IPS-18c (cell line): ENCODE measurements around the gene ATG14.

Source experiments
- H3K4me3 ChIP-seq: 2 replicates; pipeline ENCODE4 v1.7.0; 2013; ENCODE audit warnings: low read depth, mild to moderate bottlenecking, low read length, moderate library complexity; ENCODE audit not compliant: insufficient read depth
- H3K9me3 ChIP-seq: one replicate; pipeline ENCODE4 v1.6.1; 2013; ENCODE audit warnings: mild to moderate bottlenecking, low read length, moderate library complexity; ENCODE audit not compliant: control insufficient read depth, insufficient read depth

ATG14 gene

DNA sequence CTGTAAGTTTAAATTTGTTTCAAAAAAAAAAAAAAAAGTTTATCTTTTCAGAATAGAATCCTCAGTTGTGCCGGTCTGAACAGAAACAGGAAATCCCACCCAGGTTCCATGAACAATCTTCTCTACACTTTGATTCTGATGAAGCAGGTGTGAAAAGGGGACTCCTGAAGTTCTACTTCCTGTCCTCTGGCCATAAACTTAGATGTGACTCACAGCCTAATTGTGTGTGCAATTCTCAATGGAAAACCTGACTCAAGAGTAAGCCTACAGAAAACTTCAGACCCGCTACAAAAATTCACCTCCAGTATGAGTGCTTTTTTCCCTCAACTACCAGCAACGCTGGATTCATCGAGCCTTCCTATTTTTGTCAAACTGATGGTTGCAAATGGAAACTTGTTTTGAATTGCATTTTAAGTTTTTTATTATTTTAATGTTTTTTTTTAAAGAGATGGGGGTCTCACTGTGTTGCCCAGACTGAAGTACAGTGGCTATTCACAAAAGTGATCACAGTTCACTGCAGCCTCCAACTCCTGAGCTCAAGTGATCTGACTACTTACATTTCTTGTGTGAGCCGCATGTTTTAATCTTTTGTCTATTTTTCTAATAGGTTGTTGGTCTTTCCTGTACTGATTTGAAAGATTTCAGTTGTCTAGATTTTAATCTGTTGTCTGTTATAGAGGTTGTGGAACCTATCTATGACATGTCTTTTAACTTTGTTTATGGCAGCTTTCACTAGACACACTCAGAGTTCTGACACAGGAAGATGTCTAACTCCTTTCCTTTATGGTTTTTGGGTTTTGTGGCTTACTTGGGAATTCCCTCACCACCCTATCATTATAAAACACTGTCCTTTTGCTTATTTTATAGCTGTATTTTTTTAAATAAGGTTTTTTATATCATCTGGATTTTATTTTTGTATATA is 37.6 kb downstream of the ATG14 start:
- H3K9me3 ChIP-seq, result no peaks in the 10 kb centered on the region
- no peak overlapping the region for H3K4me3 ChIP-seq

DNA sequence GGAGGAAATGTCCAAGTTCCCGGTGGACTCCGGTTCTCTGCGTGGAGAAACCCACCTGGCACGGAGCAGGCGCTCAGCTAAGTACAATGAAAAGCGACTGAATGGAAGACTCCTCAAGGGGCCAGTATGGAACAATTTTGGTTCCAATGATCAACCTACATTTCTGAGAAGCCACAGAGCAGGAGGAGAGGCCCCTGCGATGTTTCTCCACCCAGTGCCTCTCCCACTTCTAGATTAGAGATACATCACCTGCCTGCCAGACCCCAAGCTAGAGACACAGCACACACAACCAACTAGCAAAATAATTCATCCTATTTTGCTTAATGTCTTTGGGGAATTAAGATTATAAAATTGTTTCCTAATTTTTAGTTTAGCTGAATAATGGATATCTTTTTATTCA is 38.8 kb downstream of the ATG14 start:
- Histone ChIP-seq H3K4me3 (no peak overlapping the region), H3K9me3 (no peaks in the 10 kb centered on the region)

DNA sequence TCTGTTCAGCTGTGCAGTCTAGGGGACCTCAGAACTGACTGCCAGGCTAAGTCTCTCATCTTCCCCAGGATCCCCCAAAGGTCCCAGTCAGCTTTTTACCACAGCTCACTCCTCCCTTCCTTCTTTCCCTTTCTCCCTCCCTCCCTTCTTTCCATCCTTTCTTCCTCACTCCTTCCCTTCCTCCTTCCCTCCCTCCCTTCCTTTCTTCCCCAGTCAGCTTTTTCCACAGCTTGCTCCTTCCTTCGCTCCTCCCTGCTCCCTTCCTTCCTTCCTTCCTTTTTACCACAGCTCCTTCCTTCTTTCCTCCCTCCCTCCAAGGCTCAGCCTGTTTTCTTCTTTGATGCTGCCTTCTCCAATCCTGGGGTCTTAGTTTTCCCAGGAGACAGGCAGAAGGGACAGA is 39.2 kb downstream of the ATG14 start:
- H3K4me3 ChIP-seq, result no peak overlapping the region

DNA sequence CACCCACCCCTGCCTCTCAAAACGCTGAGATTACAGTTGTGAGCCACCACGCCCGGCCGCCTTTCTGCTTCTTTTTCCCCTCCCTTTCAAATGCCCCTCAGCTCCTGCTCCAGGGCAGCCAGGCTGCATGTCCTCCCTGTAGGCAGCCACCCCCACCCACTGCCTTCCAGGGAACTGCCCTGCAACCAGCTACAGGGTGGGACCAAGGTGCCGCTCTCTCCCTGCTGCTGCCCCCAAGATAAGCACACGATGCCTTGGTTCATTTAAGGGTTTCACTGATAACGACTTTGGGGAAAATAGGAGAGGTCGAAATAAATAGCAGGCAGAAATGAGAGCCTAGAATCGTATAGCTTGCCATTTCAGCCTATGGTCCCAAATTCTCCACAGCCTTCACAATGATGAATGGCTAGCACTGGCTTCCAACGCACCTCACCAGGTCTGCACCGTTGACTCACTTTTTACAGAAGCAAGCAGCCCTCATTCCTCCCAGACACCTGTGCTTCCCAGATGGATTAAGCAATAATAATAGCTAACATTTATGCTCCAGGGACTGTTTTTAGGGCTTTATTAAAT is 40.7 kb downstream of the ATG14 start:
- Histone ChIP-seq H3K4me3 (no peak overlapping the region), H3K9me3 (no peaks in the 10 kb centered on the region)

More for the DNA sequence above, 39.2 kb downstream of the ATG14 start:
- H3K9me3 ChIP-seq, result no peaks in the 10 kb centered on the region

DNA sequence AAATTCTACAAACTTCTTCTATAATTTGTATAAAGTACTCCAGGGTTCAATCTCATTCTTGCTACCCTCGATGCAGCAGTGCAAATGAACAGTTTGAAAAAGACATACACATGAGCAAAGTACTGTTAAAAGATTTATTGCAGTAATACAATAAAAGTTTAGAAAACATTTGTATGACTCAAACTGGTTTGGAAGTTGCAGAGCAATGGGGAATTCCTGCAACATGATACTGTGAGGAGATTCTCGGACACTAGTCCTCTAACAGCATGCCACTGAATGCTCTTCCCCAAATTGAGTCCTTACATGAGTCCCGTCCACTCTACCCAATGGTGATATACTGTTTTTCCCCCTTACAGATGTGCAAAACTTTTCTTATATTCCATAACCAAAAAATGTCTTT is 45.4 kb downstream of the ATG14 start:
- H3K9me3 ChIP-seq, result no peaks in the 10 kb centered on the region
- H3K4me3 ChIP-seq, result no peak overlapping the region

DNA sequence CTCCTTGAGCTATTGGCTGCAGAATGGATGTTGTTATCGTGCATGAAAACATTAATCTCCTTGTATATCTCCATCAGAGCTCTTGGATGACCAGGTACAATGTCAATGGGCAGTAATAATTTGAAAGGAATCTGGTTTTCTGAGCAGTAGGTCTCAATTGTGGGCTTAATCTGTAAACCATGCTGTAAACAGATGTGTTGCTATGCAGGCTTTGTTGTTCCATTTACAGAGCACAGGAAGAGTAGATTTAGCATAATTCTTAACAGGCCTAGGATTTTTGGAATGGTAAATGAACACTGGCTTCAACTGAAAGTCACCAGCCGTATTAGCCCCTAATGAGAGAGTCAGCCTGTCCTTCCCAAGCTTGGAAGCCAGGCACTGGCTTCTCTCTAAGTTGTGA is 50.4 kb downstream of the ATG14 start:
- no peak overlapping the region for H3K4me3 ChIP-seq

DNA sequence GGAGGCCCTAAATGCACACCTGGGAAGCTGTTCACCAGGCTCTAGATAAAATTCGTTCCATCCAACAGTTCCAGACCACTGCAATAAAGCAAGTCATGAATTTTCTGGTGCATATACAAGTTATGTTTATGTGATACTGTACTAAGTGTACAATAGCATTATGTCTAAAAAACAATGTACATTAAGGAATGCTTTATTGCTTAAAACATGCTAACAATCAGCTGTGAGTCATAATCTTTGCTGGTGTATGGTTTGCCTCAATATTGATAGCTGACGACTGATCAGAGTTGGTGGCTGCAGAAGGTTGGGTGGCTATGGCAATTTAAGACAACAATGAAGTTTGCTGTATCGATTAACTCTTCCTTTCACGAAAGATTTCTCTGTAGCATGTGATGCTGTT is 52.3 kb downstream of the ATG14 start:
- Histone ChIP-seq H3K9me3 (no peaks in the 10 kb centered on the region), H3K4me3 (no peak overlapping the region)

More for the DNA sequence above, 50.4 kb downstream of the ATG14 start:
- no peaks in the 10 kb centered on the region for H3K9me3 ChIP-seq

DNA sequence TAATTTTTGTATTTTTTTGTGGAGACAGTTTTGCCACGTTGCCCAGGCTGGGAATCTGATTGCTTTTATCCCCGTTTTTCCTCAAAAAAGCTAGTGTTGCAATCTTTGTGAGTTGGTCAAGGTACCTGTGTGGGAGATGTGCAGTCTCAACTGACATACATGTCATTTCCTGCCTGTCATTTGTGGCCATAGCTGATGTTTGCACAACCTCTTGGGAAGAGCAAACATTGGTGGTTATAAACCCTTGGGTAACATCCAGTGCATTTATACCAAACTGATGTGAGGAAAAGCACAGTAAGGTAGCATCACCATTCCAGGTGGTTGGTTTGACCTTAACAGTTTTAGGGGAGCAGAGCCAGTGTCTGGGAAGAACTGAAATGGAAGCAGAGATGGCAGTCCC is 54.7 kb downstream of the ATG14 start:
- no peaks in the 10 kb centered on the region for H3K9me3 ChIP-seq
- no peak overlapping the region for H3K4me3 ChIP-seq

DNA sequence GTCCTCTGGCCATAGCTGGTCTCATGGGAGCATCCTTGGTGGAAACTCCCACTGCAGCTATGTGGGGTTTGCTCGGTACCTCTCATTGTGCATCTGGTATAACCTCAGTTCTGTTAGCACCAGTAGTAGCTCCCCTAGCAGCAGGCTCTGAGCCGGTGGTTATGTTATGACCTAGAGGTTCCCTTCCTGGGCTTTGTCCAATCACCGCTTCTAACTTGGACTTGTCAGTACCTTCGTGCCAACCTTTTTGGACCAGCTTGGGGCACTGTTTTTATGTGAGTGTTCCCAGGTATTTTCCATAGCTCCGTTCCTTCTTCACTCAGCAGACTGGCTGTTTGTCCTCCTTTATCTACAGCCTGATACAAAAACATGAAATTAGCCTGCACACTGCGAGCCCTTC is 55.7 kb downstream of the ATG14 start:
- H3K9me3 ChIP-seq, result no peaks in the 10 kb centered on the region
- no peak overlapping the region for H3K4me3 ChIP-seq

DNA sequence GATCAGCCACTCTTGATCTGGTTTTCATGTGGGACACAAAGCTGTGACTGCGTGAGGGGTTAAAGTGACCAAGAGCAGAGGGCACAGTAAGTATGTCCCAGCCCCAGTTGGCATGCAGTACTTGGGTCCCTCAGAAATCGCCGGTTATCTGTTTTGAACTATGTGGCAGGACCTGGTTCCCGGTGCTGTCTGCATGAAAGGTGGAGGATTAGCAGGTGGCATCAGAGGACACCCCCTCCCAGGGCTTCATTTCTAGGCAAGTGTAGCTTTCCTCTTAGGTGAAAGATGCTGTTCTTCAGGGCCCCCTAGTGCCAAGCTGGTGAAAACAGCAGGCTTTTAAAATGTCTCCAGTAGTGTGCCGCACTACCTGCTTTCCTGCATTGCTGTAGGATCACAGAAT is 57.1 kb downstream of the ATG14 start:
- no peak overlapping the region for H3K4me3 ChIP-seq
- H3K9me3 ChIP-seq, result no peaks in the 10 kb centered on the region

DNA sequence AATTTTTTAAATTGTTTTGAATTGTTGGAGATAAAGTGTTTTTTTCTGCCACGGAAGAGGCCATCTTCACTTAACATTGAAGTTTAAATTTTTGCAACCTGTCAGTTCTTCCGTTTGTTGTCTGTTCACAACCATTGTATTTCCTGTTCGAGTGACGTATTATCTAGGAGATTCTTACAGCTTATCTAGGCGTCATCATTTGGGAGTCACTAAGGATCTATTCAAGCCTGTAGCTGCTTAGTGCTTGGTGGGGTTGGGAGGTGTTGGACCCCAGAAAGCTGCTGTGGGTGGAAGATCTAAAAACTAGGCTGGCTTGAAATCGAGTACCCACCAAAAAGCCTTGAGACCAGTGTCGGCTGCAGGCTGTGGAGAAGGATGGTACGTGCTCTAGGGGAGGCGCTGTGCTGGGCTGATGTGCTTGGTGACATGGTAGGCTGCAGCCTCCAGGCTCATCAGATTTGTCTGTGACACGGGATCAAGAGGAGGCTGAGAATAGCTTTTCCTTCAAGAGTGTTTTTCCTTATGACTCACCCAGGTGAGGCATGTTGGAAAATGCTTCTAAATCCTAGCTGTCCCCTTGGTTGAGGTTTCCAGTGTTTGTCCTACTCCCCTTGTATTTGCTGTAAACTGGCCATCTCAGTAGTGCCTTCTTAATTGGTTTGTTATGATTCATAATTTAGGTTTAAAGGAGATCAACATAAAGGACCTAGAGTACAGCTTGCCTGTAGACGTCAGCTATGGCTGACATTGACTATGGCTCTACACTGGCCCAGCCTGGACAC is 57.8 kb downstream of the ATG14 start:
- Histone ChIP-seq H3K4me3 (no peak overlapping the region), H3K9me3 (no peaks in the 10 kb centered on the region)

DNA sequence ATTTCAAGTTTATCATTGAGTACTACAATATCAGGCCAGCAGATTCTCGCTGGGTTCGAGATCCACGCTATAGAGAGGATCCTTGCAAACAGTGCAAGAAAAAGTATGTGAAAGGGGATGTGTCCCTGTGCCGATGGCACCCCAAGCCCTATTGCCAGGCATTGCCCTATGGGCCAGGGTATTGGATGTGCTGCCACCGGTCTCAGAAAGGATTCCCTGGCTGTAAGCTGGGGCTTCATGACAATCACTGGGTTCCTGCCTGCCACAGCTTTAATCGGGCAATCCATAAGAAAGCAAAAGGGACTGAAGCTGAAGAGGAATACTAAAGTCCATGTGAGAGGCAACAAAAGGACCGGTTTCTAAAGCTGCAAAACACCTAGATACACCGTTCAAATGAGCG is 59.4 kb downstream of the ATG14 start:
- Histone ChIP-seq H3K4me3 (no peak overlapping the region), H3K9me3 (no peaks in the 10 kb centered on the region)

DNA sequence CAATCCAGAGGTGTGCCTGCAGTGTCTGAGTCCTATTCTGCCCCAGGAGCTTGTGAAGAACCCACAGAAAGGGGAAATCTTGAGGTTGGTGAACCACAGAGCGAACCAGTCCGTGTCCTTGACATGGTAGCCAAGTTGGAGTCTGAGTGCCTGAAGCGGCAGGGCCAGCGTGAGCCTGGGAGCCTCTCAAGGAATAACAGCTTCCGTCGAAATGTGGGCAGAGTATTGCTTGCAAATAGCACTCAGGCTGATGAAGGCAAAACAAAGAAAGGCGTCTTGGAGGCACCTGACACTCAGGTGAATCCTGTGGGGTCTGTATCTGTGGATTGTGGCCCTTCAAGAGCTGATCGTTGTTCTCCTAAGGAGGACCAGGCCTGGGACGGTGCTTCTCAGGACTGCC is 60.5 kb downstream of the ATG14 start:
- H3K4me3 ChIP-seq, result no peak overlapping the region

DNA sequence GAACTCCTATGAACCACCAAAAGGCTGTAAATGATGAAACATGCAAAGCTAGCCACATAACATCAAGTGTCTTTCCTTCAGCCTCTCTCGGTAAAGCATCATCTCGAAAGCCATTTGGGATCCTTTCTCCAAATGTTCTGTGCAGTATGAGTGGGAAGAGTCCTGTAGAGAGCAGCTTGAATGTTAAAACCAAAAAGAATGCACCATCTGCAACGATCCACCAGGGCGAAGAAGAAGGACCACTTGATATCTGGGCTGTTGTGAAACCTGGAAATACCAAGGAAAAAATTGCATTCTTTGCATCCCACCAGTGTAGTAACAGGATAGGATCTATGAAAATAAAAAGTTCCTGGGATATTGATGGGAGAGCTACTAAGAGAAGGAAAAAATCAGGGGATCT is 61.2 kb downstream of the ATG14 start:
- Histone ChIP-seq H3K9me3 (no peaks in the 10 kb centered on the region), H3K4me3 (no peak overlapping the region)

More for the DNA sequence above, 60.5 kb downstream of the ATG14 start:
- H3K9me3 ChIP-seq, result no peaks in the 10 kb centered on the region

DNA sequence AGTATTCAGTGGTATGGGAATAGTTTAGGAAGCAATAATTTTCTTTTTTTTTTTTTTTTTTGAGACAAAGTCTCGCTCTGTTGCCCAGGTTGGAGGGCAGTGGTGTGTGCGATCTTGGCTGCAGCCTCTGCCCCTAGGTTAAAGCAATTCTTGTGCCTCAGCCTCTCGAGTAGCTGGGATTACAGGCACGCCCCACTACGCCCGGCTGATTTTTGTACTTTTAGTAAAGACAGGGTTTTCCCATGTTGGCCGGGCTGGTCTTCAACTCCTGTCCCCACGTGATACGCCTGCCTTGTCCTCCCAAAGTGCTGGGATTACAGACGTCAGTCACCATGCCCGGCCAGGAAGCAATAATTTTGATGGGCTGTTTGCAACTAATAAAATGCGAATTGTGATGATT is 62.1 kb downstream of the ATG14 start:
- H3K4me3 ChIP-seq, result no peak overlapping the region

DNA sequence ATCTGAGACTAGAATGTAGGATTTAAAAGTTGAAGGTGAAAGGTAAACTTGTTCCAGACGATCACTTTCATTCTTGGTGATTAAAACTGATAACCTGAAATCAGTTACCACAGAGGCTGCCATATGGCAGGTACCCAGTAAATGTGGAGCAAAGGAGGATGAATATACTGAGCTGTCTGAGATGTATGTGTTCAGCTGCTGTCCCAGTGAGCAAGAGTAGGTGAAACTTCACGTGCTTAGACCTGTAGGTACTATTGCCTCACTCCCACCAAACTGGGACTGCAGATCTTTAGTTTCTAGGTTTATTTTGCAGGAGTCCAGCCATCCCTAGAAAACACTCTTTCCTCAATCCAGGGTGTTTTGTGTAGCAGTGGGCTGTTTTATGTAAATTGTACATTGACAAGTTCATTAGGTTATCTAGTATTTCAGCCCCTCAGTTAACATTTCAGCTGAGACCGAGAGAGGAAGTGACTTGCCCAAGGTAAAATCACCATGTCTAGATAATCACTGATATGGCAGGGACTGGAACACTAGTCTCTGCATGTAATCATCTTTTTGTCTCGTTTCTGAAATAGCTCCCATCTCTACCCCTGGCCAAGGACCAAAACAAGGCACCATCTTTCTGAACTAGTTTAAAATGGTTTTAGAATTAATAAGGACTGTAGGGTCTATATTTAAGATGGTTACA is 62.7 kb downstream of the ATG14 start:
- no peak overlapping the region for H3K4me3 ChIP-seq
- no peaks in the 10 kb centered on the region for H3K9me3 ChIP-seq

More for the DNA sequence above, 62.1 kb downstream of the ATG14 start:
- no peaks in the 10 kb centered on the region for H3K9me3 ChIP-seq

DNA sequence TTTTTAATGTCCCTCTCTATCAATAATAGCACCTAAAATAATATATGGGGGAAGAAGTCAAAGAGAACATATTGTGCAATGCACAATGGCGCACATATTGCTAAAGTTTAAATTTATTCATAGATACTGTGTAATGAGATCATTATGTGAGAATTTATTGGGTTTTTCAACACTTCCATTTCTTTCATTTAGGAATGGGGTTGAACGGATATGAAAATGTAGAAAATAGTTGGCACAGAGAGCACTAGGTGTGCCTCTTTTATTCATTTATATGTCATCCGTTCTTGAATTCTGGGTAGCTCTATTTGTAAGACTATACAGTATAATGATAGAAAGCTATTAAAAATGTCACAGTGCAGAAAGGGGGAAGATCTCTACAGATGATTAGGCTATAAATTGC is 63.9 kb downstream of the ATG14 start:
- H3K4me3 ChIP-seq, result no peak overlapping the region
- no peaks in the 10 kb centered on the region for H3K9me3 ChIP-seq
